ENCODE results near the gene ALDH1B1. TPM values are rescaled to one million over a fixed set of nuclear protein-coding genes. Genes with fewer than 3 reads are reported as not detected.

Gene ALDH1B1
- total RNA-seq, 6 donors from 2014 or later: 2.1 to 18.0 (median 8.5) TPM

- TF ChIP-seq EP300 (IDR thresholded peaks at IDR 0.05) (no peak), CTCF (IDR thresholded peaks at IDR 0.05) (no peak), POLR2AphosphoS5 (IDR thresholded peaks at IDR 0.05) (no peak), POLR2A (IDR thresholded peaks at IDR 0.05) (no peak)
- Histone ChIP-seq H3K27ac (no peak overlapping the region), H3K27me3 (no peaks in the 10 kb centered on the region), H3K36me3 (no peaks in the 10 kb centered on the region), H3K4me3 (no peak overlapping the region), H3K9me3 (no peaks in the 10 kb centered on the region), H3K4me1 (no peaks in the 10 kb centered on the region)
- 81 to 92% methylated on average over 2 of the region's 2 CpGs for WGBS, 2 donors
- ATAC-seq (ENCODE audit: low FRiP score in 2 of 2) (no peak), DNase-seq (no peak)
Measured at GRCh38 chr9:38350529-38350928, 42.0 kb upstream of the ALDH1B1 start.

- WGBS, 2 donors: 88 to 89% methylated on average over 11 to 12 of the region's 12 CpGs
- no peak for TF ChIP-seq CTCF (IDR thresholded peaks at IDR 0.05)
- TF ChIP-seq POLR2A (IDR thresholded peaks at IDR 0.05): no peak
- no peak for TF ChIP-seq EP300 (IDR thresholded peaks at IDR 0.05)
- TF ChIP-seq POLR2AphosphoS5 (IDR thresholded peaks at IDR 0.05): no peak
- no peaks in the 10 kb centered on the region for H3K9me3 ChIP-seq
- H3K27me3 ChIP-seq: no peaks in the 10 kb centered on the region
- peak in 1 of 2 donors; percentile 15 for DNase-seq
- H3K36me3 ChIP-seq: no peaks in the 10 kb centered on the region
- no peak overlapping the region for H3K4me3 ChIP-seq
- H3K27ac ChIP-seq: no peak overlapping the region
- H3K4me1 ChIP-seq: no peaks in the 10 kb centered on the region
- ATAC-seq (ENCODE audit: low FRiP score in 2 of 2): no peak
Measured at GRCh38 chr9:38352530-38353328, 39.8 kb upstream of the ALDH1B1 start.

GRCh38 chr9:38355115-38355514 is 37.4 kb upstream of the ALDH1B1 start:
- ATAC-seq (ENCODE audit: low FRiP score in 2 of 2) (no peak), DNase-seq (no peak)
- Histone ChIP-seq H3K9me3 (no peaks in the 10 kb centered on the region), H3K27ac (no peak overlapping the region), H3K36me3 (no peaks in the 10 kb centered on the region), H3K4me3 (no peak overlapping the region), H3K27me3 (no peaks in the 10 kb centered on the region), H3K4me1 (no peaks in the 10 kb centered on the region)
- TF ChIP-seq CTCF (IDR thresholded peaks at IDR 0.05) (no peak), EP300 (IDR thresholded peaks at IDR 0.05) (no peak), POLR2A (IDR thresholded peaks at IDR 0.05) (no peak), POLR2AphosphoS5 (IDR thresholded peaks at IDR 0.05) (no peak)
- 65 to 76% methylated on average over 3 of the region's 3 CpGs for WGBS, 2 donors

- ATAC-seq (ENCODE audit: low FRiP score in 2 of 2) (no peak), DNase-seq (no peak)
- Histone ChIP-seq H3K9me3 (no peaks in the 10 kb centered on the region), H3K4me3 (no peak overlapping the region), H3K4me1 (no peaks in the 10 kb centered on the region), H3K36me3 (no peaks in the 10 kb centered on the region), H3K27me3 (no peaks in the 10 kb centered on the region), H3K27ac (no peak overlapping the region)
- 93 to 95% methylated on average over 3 of the region's 3 CpGs for WGBS, 2 donors
- TF ChIP-seq POLR2AphosphoS5 (IDR thresholded peaks at IDR 0.05): no peak
- no peak for TF ChIP-seq POLR2A (IDR thresholded peaks at IDR 0.05)
- no peak for TF ChIP-seq CTCF (IDR thresholded peaks at IDR 0.05)
- no peak for TF ChIP-seq EP300 (IDR thresholded peaks at IDR 0.05)
Measured at GRCh38 chr9:38355517-38356120, 36.9 kb upstream of the ALDH1B1 start.

Data from upper lobe of left lung (tissue), 6 donors.